Measurements from ENCODE around the gene SPEM3.

SPEM3 gene

DNA sequence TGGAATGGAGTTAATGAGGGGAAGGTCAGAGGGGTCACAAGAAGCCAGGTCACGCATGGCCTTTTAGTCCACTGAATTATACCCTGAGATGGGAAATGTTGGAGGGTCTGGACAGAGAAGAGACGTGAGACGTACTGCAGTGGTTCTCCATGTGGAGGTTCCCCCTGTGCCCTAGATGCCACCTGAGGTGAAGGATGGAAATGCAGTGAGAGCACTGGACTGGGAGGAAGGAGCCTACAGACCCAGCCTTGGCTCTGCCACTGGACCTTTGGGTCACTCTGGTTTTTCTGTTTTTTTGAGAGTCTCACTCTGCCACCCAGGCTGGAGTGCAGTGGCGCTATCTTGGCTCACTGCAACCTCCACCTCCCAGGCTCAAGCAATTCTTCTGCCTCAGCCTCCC lies 32.5 kb upstream of the SPEM3 start:
- no peak for TF ChIP-seq RAD21 (IDR thresholded peaks at IDR 0.05; ENCODE audit: low read depth)
- TF ChIP-seq, protein P1, sequence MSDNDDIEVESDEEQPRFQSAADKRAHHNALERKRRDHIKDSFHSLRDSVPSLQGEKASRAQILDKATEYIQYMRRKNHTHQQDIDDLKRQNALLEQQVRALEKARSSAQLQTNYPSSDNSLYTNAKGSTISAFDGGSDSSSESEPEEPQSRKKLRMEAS (IDR thresholded peaks at IDR 0.05) = no peak
- no peak for TF ChIP-seq CEBPB (IDR thresholded peaks at IDR 0.05)
- no peak for TF ChIP-seq ZBTB7A (IDR thresholded peaks at IDR 0.05; ENCODE audit: low read depth)
- no peak for TF ChIP-seq EGR1 (IDR thresholded peaks at IDR 0.05)
- no peak for TF ChIP-seq TEAD4 (IDR thresholded peaks at IDR 0.05)

DNA sequence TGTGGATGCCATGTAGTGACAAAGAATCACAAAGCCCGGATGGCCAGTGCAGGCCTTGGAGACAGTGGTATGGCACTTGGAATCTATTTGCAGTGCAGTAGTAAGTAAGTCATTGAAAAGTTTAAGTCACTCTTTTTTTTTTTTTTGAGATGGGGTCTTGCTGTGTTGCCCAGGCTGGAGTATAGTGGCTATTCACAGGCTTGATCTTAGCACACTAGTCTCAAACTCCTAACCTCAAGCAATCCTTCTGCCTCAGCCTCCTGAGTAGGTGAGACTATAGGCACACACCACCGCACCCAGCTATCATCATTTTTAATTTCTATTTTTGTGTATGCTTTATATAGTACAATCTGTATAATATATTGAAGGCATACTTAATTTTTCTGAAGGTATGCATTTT lies 30.0 kb upstream of the SPEM3 start:
- no peak for TF ChIP-seq TEAD4 (IDR thresholded peaks at IDR 0.05)
- TF ChIP-seq TAF1 (IDR thresholded peaks at IDR 0.05; ENCODE audit: low read depth) = no peak
- TF ChIP-seq, protein P2, sequence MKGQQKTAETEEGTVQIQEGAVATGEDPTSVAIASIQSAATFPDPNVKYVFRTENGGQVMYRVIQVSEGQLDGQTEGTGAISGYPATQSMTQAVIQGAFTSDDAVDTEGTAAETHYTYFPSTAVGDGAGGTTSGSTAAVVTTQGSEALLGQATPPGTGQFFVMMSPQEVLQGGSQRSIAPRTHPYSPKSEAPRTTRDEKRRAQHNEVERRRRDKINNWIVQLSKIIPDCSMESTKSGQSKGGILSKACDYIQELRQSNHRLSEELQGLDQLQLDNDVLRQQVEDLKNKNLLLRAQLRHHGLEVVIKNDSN (IDR thresholded peaks at IDR 0.05) = no peak
- no peak for TF ChIP-seq RAD21 (IDR thresholded peaks at IDR 0.05; ENCODE audit: low read depth)
- no peak for TF ChIP-seq EP300 (IDR thresholded peaks at IDR 0.05; ENCODE audit: borderline replicate concordance)
- TF ChIP-seq YY1 (IDR thresholded peaks at IDR 0.05; ENCODE audit: low read depth) = no peak
- no peak for TF ChIP-seq EGR1 (IDR thresholded peaks at IDR 0.05)
- TF ChIP-seq NFIC (IDR thresholded peaks at IDR 0.05) = no peak
- TF ChIP-seq TCF12 (IDR thresholded peaks at IDR 0.05; ENCODE audit: low read depth) = no peak
- no peak for TF ChIP-seq ZBTB7A (IDR thresholded peaks at IDR 0.05; ENCODE audit: low read depth)
- TF ChIP-seq, protein P3, sequence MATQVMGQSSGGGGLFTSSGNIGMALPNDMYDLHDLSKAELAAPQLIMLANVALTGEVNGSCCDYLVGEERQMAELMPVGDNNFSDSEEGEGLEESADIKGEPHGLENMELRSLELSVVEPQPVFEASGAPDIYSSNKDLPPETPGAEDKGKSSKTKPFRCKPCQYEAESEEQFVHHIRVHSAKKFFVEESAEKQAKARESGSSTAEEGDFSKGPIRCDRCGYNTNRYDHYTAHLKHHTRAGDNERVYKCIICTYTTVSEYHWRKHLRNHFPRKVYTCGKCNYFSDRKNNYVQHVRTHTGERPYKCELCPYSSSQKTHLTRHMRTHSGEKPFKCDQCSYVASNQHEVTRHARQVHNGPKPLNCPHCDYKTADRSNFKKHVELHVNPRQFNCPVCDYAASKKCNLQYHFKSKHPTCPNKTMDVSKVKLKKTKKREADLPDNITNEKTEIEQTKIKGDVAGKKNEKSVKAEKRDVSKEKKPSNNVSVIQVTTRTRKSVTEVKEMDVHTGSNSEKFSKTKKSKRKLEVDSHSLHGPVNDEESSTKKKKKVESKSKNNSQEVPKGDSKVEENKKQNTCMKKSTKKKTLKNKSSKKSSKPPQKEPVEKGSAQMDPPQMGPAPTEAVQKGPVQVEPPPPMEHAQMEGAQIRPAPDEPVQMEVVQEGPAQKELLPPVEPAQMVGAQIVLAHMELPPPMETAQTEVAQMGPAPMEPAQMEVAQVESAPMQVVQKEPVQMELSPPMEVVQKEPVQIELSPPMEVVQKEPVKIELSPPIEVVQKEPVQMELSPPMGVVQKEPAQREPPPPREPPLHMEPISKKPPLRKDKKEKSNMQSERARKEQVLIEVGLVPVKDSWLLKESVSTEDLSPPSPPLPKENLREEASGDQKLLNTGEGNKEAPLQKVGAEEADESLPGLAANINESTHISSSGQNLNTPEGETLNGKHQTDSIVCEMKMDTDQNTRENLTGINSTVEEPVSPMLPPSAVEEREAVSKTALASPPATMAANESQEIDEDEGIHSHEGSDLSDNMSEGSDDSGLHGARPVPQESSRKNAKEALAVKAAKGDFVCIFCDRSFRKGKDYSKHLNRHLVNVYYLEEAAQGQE (IDR thresholded peaks at IDR 0.05; ENCODE audit: low read depth) = no peak
- TF ChIP-seq FOXM1 (IDR thresholded peaks at IDR 0.05; ENCODE audit: borderline replicate concordance, low read depth) = no peak
- TF ChIP-seq CREB1 (IDR thresholded peaks at IDR 0.05; ENCODE audit: low read depth) = no peak

DNA sequence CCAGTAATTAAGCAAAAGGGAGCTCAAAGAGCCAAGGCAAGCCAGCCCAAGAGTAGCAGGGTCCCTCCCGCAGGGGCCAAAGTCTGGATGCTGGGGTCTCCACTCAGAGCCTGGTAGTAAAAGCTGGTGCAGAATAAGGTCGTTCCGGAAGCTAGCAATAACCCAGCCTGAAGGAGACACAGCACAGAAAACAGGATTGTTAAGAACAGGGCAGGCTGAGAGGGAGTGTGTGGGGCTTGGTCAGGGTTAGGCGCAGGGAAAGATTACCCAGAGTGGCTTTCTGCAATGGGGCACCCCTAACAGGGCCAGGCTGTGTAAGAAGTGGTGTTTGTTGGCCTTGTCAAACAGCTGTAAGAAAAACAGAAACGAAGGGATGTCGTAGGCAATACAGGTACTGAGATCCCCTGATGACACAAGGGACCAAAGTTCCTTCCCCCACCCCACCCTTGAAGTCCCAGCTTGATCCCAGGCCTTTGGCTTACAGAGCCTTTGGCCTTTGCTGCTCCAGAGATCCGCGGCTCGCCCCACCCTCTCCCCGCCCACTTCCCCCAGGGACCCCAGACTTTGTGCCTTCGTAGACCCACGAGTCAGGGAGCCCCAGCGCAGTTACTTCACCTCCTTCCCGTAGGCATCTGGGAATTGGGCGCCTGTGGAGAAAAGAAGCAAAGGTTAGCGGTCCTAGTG lies 25.5 kb upstream of the SPEM3 start:
- TF ChIP-seq CEBPB (IDR thresholded peaks at IDR 0.05) (no peak), EGR1 (IDR thresholded peaks at IDR 0.05) (no peak), EP300 (IDR thresholded peaks at IDR 0.05; ENCODE audit: borderline replicate concordance) (no peak), FOXM1 (IDR thresholded peaks at IDR 0.05; ENCODE audit: borderline replicate concordance, low read depth) (no peak), YY1 (IDR thresholded peaks at IDR 0.05; ENCODE audit: low read depth) (no peak), TAF1 (IDR thresholded peaks at IDR 0.05; ENCODE audit: low read depth) (no peak)
- TF ChIP-seq, protein P3 (IDR thresholded peaks at IDR 0.05; ENCODE audit: low read depth) = no peak

DNA sequence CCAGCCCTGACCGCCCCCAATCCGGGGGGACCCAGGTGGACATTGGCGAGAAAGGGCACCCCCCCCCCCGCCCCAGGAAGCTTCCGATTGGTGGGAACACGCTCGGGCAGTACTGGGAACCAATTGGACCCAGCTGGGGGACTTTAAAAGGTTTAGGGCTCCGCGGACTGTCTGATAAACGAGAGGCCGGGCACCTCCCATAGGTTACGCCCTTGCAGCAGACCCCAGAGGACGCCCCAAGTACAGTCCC lies 25.0 kb upstream of the SPEM3 start:
- TF ChIP-seq TAF1 (IDR thresholded peaks at IDR 0.05; ENCODE audit: low read depth) (no peak), ZBTB7A (IDR thresholded peaks at IDR 0.05; ENCODE audit: low read depth) (peak; percentile 82; the same call in 1 of the 2 replicates), EP300 (IDR thresholded peaks at IDR 0.05; ENCODE audit: borderline replicate concordance) (no peak), RAD21 (IDR thresholded peaks at IDR 0.05; ENCODE audit: low read depth) (no peak), YY1 (IDR thresholded peaks at IDR 0.05; ENCODE audit: low read depth) (no peak), TEAD4 (IDR thresholded peaks at IDR 0.05) (no peak)

DNA sequence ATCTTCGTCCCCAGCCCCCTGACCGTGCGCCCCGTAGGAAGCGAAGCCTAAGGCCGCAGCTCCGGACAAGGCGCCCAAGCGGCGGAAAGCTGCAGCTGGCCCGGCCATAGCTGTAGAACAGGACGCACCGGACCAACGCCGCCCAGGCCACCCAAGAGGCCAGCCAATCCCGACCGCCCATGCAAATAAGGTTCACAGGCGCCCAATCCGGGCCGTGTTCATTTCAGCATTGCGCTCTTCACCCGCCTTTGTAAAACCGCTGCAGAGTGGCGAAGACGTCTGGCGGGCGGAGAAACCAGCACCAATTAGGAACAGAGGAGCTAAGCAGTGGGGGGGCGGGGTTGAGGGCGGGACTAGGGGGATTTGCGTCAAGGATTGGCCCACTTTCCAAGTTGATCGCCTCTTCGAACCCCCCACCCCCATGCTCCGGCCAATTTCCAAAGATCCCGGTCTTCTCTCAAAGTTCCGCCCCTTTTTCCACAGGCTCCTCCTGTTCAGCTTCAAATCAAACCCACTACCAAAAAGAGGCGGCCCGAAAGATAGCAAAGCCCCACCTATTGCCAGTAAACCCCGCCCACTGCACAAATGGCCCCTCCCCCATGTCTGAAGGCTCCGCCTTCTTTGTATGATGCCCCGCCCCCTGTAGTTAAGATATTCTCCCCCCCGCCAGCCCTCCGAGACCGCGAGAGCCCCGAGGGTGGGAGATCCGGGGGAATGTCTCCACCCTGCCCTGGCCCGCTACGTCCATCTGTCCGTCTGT lies 24.5 kb upstream of the SPEM3 start, which contains the start of gene TMEM256:
Gene TMEM256, minus strand, starts transcription at position 121 of the 760 bp plus-strand sequence. Its CDS starts 13 bp downstream, at position 108.
- TF ChIP-seq CREB1 (IDR thresholded peaks at IDR 0.05; ENCODE audit: low read depth) = peak; percentile 40; the same call in 1 of the 2 replicates
- TF ChIP-seq RAD21 (IDR thresholded peaks at IDR 0.05; ENCODE audit: low read depth) = no peak
- TF ChIP-seq TAF1 (IDR thresholded peaks at IDR 0.05; ENCODE audit: low read depth) = peak; percentile 96
- TF ChIP-seq, protein P3 (IDR thresholded peaks at IDR 0.05; ENCODE audit: low read depth) = no peak
- TF ChIP-seq EGR1 (IDR thresholded peaks at IDR 0.05) = no peak
- TF ChIP-seq, protein P2 (IDR thresholded peaks at IDR 0.05) = no peak
- TF ChIP-seq, protein P1 (IDR thresholded peaks at IDR 0.05) = 0 out of 2 replicates have a peak, but pooled peaks have one; percentile 28
- 0 out of 2 replicates have a peak, but pooled peaks have one; percentile 11 for TF ChIP-seq CEBPB (IDR thresholded peaks at IDR 0.05)
- peak; percentile 15; the same call in 1 of the 2 replicates for TF ChIP-seq TEAD4 (IDR thresholded peaks at IDR 0.05)
- TF ChIP-seq ZBTB7A (IDR thresholded peaks at IDR 0.05; ENCODE audit: low read depth) = peak; percentile 64; the same call in 1 of the 2 replicates
- 0 out of 2 replicates have a peak, but pooled peaks have one; percentile 38 for TF ChIP-seq FOXM1 (IDR thresholded peaks at IDR 0.05; ENCODE audit: borderline replicate concordance, low read depth)
- TF ChIP-seq YY1 (IDR thresholded peaks at IDR 0.05; ENCODE audit: low read depth) = peak; percentile 87
- TF ChIP-seq EP300 (IDR thresholded peaks at IDR 0.05; ENCODE audit: borderline replicate concordance) = peak; percentile 29; the same call in 1 of the 2 replicates
- peak; percentile 77 for TF ChIP-seq TCF12 (IDR thresholded peaks at IDR 0.05; ENCODE audit: low read depth)
- TF ChIP-seq NFIC (IDR thresholded peaks at IDR 0.05) = no peak
